HL-60 (cell line): Measurements from ENCODE around the gene HOXA13.

Experiments
- DNase-seq, 2 experiments: peaks; one replicate each; pipeline ENCODE4 v3.0.0-alpha.2; 2010 to 2020; ENCODE audit warnings: low read depth in 1 of 2, low spot score in 1 of 2
- H3K27ac ChIP-seq: fragments of 250-450 bp; sonication (Bioruptor Pico); replicated peaks from 2 replicates; pipeline ENCODE4 v1.5.1; 2020; ENCODE audit warnings: mild to moderate bottlenecking, moderate library complexity
- H3K27me3 ChIP-seq: fragments of 250-450 bp; sonication (Bioruptor Pico); 2 replicates; pipeline ENCODE4 v1.5.1; 2021; ENCODE audit warnings: mild to moderate bottlenecking, moderate library complexity; ENCODE audit not compliant: insufficient read depth, poor library complexity, severe bottlenecking
- H3K4me3 ChIP-seq: replicated peaks from 2 replicates; pipeline ENCODE4 v1.5.1; 2011; ENCODE audit warnings: mild to moderate bottlenecking, control low read depth, low read length; ENCODE audit not compliant: insufficient read depth
- GABPA ChIP-seq: IDR thresholded peaks from 2 replicates; pipeline ENCODE4 v1.6.1; 2012; ENCODE audit warnings: low read depth
- POLR2AphosphoS5 ChIP-seq: IDR thresholded peaks from 2 replicates; pipeline ENCODE4 v1.6.1; 2012; ENCODE audit warnings: low read depth
- SPI1 ChIP-seq: IDR thresholded peaks from 2 replicates; pipeline ENCODE4 v1.6.1; 2012; ENCODE audit warnings: low read depth, mild to moderate bottlenecking, borderline replicate concordance
- TF ChIP-seq, protein P1 (sequence below): IDR thresholded peaks from one replicate; pipeline ENCODE4 v1.5.1; 2011; ENCODE audit warnings: low read length, control low read depth, inconsistent platforms; ENCODE audit not compliant: insufficient read depth
- TF ChIP-seq, protein P2 (sequence below): IDR thresholded peaks from 2 replicates; pipeline ENCODE4 v1.6.1; 2012; ENCODE audit warnings: low read depth; ENCODE audit not compliant: insufficient replicate concordance

HOXA13 gene

DNA sequence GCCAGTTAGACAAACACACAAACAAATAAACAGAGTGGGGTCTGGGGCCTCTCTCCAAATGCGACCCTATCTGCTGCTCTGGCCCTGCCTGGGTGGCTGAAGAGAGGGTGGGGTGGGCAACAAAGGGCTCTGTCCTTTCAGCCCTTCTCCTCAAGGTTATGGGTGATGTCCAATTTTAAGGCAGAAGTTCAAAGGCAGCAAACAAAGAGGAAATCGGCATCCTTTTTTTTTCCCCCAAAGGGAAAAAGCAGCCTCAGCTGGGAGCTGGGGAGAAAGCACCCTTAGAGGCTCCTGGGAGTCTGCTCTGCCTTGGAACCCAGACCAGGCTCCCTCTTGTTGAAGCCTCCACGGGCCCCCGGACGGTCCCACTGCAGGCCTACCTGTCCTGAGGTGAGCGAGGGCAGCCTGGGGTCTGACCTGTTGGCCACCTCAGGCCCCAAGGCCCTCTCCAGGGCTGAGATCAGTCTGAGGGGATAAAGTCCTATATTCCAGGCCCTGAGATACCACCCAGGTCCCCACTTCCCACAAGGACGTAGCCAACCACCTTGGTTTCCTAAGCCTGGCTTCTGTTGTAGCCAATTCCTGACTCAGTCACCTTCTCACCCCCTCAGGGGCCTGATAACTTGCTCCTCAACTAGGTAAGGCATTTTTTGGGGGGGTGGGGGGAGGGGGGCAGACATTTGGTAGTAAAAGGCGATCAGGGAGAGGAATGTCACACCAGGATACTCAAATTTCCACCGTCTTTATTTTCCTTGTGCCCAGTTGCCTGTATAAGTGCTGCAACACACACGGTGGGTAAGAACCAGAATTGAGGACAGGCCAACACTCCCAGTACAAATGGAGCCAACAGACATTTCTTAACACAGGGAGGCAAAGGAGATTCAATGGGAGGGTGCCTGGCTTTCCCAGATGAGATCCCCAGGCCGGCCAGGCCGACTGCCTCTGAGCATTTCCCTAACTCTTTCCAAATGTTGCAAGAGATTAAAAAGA lies 19.2 kb downstream of the HOXA13 start:
- H3K4me3 ChIP-seq = no peak overlapping the region
- no peak overlapping the region for H3K27ac ChIP-seq
- TF ChIP-seq, protein P1, sequence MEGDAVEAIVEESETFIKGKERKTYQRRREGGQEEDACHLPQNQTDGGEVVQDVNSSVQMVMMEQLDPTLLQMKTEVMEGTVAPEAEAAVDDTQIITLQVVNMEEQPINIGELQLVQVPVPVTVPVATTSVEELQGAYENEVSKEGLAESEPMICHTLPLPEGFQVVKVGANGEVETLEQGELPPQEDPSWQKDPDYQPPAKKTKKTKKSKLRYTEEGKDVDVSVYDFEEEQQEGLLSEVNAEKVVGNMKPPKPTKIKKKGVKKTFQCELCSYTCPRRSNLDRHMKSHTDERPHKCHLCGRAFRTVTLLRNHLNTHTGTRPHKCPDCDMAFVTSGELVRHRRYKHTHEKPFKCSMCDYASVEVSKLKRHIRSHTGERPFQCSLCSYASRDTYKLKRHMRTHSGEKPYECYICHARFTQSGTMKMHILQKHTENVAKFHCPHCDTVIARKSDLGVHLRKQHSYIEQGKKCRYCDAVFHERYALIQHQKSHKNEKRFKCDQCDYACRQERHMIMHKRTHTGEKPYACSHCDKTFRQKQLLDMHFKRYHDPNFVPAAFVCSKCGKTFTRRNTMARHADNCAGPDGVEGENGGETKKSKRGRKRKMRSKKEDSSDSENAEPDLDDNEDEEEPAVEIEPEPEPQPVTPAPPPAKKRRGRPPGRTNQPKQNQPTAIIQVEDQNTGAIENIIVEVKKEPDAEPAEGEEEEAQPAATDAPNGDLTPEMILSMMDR = no peak
- peaks cover 42% of the 10 kb centered on the region for H3K27me3 ChIP-seq
- DNase-seq = no peak

DNA sequence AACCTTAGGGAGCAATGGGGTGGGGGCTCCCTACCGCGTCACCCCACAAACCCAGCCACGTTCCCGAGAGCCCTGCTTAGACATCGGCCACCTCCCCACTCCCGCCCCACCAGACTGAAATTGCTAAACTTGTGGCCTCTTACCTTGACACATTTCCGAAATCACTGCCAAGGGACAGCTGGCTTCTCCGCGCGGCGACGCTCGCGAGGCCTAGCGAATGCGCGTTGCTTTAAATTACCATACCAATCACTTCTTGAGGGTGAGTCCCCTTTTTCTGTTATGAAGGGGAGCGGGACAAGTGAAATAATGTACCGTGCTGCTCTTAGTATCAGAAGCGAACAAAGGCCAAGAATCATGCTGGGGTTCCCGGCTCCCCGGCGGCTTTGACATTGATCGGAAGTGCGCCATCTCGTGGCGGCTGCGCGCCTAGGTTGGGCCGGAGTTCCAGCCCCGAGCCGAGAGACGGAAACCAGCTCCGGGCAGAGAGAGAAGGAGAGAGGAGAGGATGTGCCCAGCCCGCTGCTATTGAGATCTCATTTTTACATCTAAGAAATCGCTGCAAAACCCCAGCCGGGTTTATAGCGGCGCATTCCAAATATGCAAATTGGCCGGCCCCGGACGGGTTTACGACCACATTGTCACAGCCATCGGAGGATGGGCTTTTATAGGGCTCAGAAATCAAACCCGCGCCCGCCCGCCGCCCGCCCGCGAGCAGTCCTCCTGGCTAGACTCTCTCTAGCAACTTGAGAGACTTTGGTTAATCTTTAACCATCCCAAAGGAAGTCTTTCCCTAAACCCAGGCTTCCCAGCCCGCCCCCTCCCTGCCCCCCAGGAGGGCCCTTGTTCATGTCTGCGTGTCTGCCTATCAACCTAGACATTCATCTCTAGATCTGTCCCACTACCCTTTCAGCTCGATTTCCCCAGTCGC lies 20.1 kb downstream of the HOXA13 start:
- no peak overlapping the region for H3K27ac ChIP-seq
- no peak overlapping the region for H3K4me3 ChIP-seq
- DNase-seq = peak in 1 of 2 experiments; percentile 53
- TF ChIP-seq, protein P1 = peak; percentile 68
- TF ChIP-seq, protein P2, sequence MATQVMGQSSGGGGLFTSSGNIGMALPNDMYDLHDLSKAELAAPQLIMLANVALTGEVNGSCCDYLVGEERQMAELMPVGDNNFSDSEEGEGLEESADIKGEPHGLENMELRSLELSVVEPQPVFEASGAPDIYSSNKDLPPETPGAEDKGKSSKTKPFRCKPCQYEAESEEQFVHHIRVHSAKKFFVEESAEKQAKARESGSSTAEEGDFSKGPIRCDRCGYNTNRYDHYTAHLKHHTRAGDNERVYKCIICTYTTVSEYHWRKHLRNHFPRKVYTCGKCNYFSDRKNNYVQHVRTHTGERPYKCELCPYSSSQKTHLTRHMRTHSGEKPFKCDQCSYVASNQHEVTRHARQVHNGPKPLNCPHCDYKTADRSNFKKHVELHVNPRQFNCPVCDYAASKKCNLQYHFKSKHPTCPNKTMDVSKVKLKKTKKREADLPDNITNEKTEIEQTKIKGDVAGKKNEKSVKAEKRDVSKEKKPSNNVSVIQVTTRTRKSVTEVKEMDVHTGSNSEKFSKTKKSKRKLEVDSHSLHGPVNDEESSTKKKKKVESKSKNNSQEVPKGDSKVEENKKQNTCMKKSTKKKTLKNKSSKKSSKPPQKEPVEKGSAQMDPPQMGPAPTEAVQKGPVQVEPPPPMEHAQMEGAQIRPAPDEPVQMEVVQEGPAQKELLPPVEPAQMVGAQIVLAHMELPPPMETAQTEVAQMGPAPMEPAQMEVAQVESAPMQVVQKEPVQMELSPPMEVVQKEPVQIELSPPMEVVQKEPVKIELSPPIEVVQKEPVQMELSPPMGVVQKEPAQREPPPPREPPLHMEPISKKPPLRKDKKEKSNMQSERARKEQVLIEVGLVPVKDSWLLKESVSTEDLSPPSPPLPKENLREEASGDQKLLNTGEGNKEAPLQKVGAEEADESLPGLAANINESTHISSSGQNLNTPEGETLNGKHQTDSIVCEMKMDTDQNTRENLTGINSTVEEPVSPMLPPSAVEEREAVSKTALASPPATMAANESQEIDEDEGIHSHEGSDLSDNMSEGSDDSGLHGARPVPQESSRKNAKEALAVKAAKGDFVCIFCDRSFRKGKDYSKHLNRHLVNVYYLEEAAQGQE = no peak
- peaks cover 42% of the 10 kb centered on the region for H3K27me3 ChIP-seq

DNA sequence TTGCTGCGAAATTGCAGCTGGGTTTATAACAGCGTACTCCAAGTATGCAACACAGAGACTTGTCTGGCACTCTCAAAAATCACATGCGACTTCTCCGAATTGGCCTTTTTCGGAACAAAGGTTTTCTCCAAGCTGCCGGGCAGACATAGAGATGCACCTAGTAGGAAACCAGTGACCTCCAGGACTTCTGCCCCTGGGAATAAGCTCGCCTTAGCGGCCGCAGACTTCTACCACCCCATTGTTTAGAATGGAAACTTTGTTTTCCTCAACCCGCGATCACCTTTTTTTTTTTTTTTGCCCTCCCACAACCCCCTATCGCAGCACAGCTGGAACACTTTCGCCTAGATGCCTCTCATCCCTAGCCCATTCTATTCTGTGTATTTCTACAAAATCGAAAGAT lies 20.9 kb downstream of the HOXA13 start:
- no peak for TF ChIP-seq GABPA
- TF ChIP-seq POLR2AphosphoS5 = no peak
- TF ChIP-seq, protein P2 = no peak
- no peak for TF ChIP-seq SPI1
- TF ChIP-seq, protein P1 = no peak
- DNase-seq = no peak
- Histone ChIP-seq H3K27me3 (peaks cover 47% of the 10 kb centered on the region), H3K4me3 (no peak overlapping the region), H3K27ac (no peak overlapping the region)
